Sciatic nerve (tissue), 2 donors: ENCODE results near the gene B9D2. TPM values are rescaled to one million over a fixed set of nuclear protein-coding genes. Genes with fewer than 3 reads are reported as not detected.

ENCODE experiments used
- ATAC-seq: fragments of 200-7000 bp; cut with Tn5 transposase; one replicate; pipeline ENCODE4 v1.9.1; 2020; ENCODE audit warnings: mild to moderate bottlenecking, moderate library complexity
- DNase-seq: peaks from one replicate; pipeline ENCODE4 v3.0.0-alpha.2; 2020; ENCODE audit warnings: low spot score
- intact Hi-C: fragments of 100-400 bp; cut with DNase I; formaldehyde crosslinking; loops from one replicate; pipeline ENCODE4 v1.14.2; 2022
- total RNA-seq: library from RNA; stranded (reverse); fragmentation: NEBNext Ultra II Directional; extraction: Animal tissue kit (Norgen Biotek cat#: 25700); gene quantifications from one replicate; pipeline ENCODE4 v1.2.1, GENCODE V29; 2021
- donor health status: DM: no; HTN: no; CAD: no.
- donor health status: DM: no; HTN: no; CAD: no.

B9D2 gene
- total RNA-seq, 1 donor from 2014 or later = 4.1 TPM

DNA sequence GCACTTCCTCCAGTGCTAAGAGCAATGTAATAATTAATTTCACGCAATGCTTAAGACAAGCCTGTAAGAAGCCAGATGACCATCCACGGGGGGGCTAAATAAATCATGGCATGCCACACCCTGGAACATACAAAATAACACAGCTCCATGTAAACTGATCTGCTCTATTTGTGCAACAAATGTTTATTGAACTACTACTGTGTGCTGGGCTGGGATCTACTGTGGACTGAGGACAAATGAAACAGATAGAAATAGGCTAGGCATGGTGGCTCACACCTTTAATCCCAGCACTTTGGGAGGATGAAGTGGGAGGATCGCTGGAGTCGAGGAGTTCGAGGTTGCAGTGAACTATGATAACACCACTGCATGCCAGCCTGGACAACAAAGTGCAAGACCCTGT lies 31.5 kb downstream of the B9D2 start:
- intact Hi-C loops = no loop called here
- DNase-seq (no peak), ATAC-seq (no peak)

DNA sequence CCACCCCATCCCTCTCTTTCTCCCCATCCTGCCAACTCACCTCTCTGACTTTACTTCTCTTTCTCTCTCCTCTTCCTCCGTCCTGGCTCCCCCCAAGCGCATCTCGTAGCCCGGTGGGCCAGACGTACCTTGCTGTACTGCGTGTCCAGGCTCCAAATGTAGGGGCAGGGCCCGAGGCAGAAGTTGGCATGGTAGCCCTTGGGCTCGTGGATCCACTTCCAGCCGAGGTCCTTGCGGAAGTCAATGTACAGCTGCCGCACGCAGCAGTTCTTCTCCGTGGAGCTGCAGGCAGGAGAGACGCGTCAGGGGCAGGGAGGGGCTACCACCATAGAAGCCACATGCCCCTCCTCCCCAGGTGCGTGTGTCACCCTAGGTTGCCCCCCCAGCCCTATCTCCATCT lies 31.9 kb downstream of the B9D2 start:
- intact Hi-C loops = no loop called here
- no peak for DNase-seq
- no peak for ATAC-seq

DNA sequence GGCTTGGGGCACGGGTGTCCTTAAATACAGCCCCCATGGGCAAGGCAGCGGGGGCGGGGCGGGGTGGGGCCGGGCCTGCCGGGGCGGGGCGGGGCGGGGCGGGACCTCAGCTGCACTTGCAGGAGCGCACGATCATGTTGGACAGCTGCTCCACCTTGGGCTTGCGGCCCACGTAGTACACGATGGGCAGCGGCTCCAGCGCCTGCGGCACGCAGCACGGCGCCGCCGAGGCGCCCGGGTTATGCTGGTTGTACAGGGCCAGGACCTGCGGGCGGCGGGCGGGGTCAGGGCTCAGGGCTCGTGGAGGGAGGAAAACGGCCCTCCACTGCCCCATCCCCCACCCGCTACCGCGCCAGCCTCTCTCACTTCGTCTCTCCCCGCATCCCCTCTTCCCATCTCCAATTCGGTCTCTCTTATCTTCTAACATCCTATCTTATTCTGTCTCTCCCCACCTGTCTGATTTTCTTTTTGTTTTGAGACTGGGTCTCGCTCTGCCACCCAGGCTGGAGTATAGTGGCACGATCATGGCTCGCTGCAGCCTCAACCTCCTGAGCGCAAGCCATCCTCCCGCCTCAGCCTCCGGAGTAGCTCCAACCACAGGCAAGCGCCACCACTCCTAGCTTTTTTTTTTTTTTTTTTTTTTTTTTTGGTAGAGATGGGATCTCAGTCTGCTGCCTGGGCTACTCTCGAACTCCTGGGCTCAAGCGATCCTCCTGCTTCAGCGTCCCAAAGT lies 32.8 kb downstream of the B9D2 start:
- DNase-seq (no peak), ATAC-seq (no peak)

GRCh38 chr19:41330481-41330880 lies 33.5 kb downstream of the B9D2 start:
- intact Hi-C loops = no loop called here
- ATAC-seq (no peak), DNase-seq (no peak)

More for the DNA sequence above, 32.8 kb downstream of the B9D2 start:
- intact Hi-C loops = no loop called here

DNA sequence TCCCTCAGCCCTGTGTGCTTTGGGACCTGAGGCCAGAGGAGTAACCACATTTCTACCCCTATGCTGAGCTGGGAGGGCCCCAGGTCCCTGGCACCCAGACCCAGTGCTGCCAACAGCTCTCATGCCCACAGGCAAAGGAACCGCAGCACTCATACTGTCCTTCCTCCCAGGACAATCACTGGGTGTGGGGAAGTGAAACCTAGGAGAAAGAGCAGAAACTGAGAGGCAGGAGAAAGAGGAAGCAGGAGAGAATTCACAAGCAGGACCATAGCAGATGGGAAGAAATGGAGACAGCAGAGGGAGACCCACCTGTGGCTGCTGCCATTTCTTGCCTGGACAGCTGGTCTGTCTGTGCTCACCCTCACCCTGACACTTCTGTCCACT lies 35.1 kb downstream of the B9D2 start:
- DNase-seq = no peak
- ATAC-seq = peak; percentile 20
- intact Hi-C loops = no loop called here

- DNase-seq (no peak), ATAC-seq (peak; percentile 3)
- intact Hi-C loops = no loop called here
Measured at GRCh38 chr19:41328157-41328841, 35.6 kb downstream of the B9D2 start.

DNA sequence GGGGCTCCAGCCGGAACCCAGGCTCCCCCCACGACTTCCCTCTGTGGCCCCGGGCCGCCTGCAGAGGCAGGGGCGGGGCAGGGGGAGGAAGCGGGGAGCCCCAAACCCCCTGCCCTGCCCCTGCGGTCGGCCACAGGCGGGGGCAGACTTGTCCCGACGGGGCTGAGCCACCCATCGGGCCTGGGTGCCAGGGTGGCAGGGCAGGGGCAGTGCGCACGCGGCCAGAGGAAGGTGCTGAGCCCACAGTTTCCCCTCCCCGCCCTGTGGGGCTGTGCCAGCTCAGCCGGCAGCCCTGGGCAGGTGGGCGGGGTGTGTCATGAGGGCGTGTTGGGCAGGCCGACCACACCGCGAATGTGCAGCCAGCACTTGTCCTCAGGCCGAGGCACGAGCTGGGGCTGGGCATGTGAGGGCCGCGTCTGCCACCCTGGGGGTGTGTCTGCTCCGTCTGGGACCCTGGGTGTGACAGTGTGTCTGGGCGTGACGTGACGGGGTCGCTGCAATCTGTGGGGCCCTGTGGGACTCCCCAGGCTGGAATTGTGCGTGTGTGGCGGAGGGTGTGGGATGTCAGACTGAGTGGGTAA lies 36.3 kb downstream of the B9D2 start:
- ATAC-seq (peak; percentile 29), DNase-seq (peak; percentile 76)
- intact Hi-C loops = no loop called here

DNA sequence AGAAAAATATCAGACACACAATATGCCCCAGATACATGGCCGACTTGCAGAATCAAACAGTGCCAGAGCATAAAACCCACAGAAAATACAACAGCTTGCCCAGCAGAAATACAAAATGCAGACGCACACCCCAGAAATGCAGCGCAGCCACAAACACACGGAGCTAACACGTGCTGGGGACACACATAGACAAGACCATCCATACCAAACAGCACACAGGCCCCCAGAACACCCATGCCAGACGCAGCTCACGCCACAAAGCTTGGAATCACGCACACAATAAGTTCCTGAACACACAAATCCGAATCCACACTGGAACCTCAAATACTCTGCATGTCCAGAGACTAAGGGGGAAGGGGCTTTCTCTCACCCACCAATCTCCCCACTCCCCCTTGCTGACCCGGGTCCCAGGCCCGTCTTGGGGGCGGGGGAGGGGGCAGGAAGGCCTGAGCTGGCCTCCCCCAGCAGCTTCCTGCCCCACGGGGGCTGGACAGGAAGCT lies 36.8 kb downstream of the B9D2 start:
- DNase-seq (no peak), ATAC-seq (no peak)
- intact Hi-C loops = no loop called here

DNA sequence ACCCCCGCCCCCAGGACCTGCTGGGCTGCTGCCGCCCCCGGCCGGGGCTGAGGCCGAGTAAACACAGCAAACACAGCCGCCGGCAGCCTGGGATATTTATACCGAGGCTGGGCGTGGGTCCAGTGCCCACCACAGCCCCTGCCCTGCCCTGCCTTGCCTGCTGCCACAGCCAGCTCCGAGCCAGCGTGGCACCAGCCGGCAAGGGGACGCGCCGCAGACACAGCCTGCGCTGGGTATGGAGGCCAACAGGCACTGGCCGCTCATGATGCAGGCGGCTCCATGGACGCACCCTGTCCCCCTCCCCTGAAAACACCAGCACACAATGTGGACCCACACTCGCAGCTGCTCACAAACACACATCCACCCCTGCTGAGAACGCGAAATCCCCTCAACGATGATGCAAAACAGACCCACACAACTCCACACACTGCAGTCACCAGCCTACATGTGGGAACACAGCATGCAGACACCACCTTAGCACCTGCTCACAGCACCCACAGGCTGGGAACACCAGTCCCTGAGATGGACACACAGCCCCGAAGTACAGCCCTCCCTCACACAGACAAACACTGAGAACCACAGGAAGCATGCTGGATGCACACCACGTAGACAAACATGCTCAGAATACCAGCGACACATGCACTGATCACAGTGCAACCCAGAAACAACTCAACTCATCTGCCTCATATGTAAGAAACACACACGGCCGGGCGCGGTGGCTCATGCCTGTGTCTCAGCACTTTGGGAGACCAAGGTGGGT lies 37.8 kb downstream of the B9D2 start:
- intact Hi-C loops = no loop called here
- DNase-seq = no peak
- no peak for ATAC-seq

- DNase-seq (no peak), ATAC-seq (no peak)
- intact Hi-C loops = no loop called here
Measured at GRCh38 chr19:41325640-41325946, 38.4 kb downstream of the B9D2 start.

- DNase-seq (peak; percentile 76), ATAC-seq (peak; percentile 27)
- intact Hi-C loops = no loop called here
Measured at GRCh38 chr19:41324921-41325639, 38.9 kb downstream of the B9D2 start.

DNA sequence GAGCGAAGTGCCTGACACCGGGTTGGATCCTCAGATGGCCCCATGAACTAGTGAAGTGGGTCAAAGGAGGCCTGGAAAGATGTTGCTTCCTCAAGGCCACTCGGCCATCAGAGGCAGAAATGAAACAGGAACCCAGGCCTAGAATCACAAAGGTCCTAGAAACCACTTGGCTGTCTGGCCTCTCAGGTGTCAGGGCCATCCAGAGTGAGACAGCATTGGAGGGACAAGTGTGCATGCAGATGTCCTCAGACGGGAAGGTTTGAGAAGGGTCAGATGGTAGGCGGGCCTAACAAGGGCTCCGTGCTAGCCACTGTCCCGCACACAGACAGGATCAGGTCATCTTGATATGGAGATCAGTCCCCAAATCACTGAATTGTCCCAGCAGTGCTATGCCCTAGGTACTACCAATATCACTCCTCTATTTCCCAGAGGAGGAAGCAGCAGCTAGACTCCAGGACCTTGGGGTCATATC lies 39.7 kb downstream of the B9D2 start:
- intact Hi-C loops = no loop called here
- ATAC-seq (no peak), DNase-seq (no peak)

- DNase-seq (peak; percentile 80), ATAC-seq (peak; percentile 86)
- intact Hi-C loops = no loop called here
Measured at GRCh38 chr19:41323430-41324125, 40.4 kb downstream of the B9D2 start.

DNA sequence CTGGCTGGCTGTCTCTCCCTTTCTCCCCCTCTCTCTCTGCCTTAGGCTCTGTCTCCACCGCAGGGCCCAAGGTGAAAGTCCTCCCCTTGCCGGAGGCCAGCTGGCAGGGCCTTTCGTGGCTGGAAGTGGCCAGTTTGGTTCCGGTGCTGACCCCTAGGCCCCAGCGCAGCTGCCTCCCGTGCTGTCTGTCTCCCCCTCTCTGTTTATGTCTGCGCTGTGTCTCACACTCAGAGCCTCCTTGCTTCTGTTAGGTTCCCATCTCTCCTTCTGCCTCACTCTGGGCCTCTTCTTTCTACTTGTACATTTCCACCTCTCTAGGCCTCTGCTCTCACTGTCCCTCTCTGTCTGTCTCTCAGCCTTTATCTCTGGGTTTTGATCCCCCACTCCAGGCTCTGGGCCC lies 40.9 kb downstream of the B9D2 start:
- DNase-seq = no peak
- ATAC-seq = peak; percentile 46
- intact Hi-C loops = no loop called here

- DNase-seq (no peak), ATAC-seq (no peak)
- intact Hi-C loops = no loop called here
Measured at GRCh38 chr19:41322451-41322850, 41.5 kb downstream of the B9D2 start.

GRCh38 chr19:41321600-41322270 lies 42.2 kb downstream of the B9D2 start:
- intact Hi-C loops = no loop called here
- no peak for ATAC-seq
- no peak for DNase-seq

DNA sequence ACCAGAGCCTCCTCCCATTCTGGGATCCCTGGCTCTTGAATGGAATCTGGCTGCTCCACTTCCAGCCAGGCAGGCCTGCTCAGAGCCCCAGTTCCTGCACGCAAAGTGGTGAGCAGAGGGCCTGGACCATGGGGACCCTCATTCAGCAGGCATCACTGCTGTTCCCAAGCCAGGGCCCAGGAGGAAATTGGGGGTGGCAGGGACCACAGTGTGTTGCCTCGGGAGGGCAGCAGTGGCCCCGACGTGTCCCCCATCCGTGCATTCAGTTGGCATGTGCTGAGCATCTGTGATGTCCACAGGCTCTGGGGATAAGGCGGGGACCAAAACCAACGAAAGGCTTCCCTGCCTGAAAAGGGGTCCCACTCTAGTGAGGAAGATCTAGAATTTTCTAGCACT lies 42.7 kb downstream of the B9D2 start:
- no peak for ATAC-seq
- intact Hi-C loops = no loop called here

DNA sequence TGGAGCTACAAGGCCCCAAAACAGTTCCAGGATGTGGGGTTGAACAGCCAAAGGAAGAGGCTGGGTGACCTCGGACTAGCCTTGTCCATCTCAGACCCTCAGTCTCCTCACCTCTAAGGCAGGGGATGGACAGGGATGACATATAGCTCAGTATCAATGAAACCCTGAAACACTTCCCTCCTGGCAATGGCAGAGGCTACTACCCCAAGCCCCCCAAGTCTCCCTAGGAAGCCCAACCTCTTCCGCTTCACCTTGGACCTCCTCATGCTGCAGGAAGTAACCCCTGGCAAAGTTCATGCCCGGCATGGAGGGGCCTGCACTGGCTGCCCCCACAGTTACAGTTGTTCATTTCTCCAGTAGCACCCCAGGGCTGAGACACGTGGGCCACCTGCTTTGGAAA lies 43.4 kb downstream of the B9D2 start:
- intact Hi-C loops = no loop called here
- ATAC-seq = no peak
- DNase-seq = no peak

More for the DNA sequence above, 42.7 kb downstream of the B9D2 start:
- no peak for DNase-seq
